Mesangial cell (primary cell): ENCODE results near the gene CHRNA7. TPM values are rescaled to one million over a fixed set of nuclear protein-coding genes. Genes with fewer than 3 reads are reported as not detected.

Experiments
- total RNA-seq: library from RNA; depleted of rRNA; stranded (reverse); fragments of >200 nt; gene quantifications from 2 replicates; pipeline ENCODE4 v1.2.3, GENCODE V29; 2015

Gene CHRNA7
- total RNA-seq = 1.4 TPM in 1 of 2 replicates, not detected in the other

GRCh38 chr15:32029862-32030781 lies at the start of gene CHRNA7:
TSS of gene CHRNA7 (plus strand) at chr15:32030515. CDS start at chr15:32030595, 80 bp downstream.

Other genes starting within 250 kb of the CHRNA7 start
- gene OTUD7A, start 159.8 kb upstream of the CHRNA7 start, total RNA-seq = 0.63 and 0.98 TPM in 2 replicates